A549 treated with CpdA at 1 μM for 4 hours (cell line): ENCODE measurements around the gene MEPE. TPM values are rescaled to one million over a fixed set of nuclear protein-coding genes. Genes with fewer than 3 reads are reported as not detected.

Experiments
- total RNA-seq: library from RNA; stranded (reverse); fragments of 200-300 nt; extraction: Qiagen RNA extraction; gene quantifications from 5 replicates; pipeline ENCODE4 v1.2.3, GENCODE V29; 2022; ENCODE audit warnings: low read depth

Gene MEPE
- not detected in 5 replicates for total RNA-seq

GRCh38 chr4:87832669-87833068 is at the start of gene MEPE:
TSS of gene MEPE (plus strand) at chr4:87832969. CDS start at chr4:87834715, 1,746 bp downstream.

GRCh38 chr4:87799301-87800113 is 33.3 kb upstream of the MEPE start, which contains the start of gene IBSP:
TSS of gene IBSP (plus strand) at chr4:87799554. CDS start at chr4:87802362, 2,808 bp downstream.

Other genes starting within 250 kb of the MEPE start
- gene DSPP, start 224.4 kb upstream of the MEPE start, total RNA-seq: not detected in 5 replicates
- gene DMP1, start 182.7 kb upstream of the MEPE start, total RNA-seq: not detected in 5 replicates
- gene IBSP, start 33.4 kb upstream of the MEPE start, total RNA-seq: not detected in 5 replicates
- gene SPP1, start 142.7 kb downstream of the MEPE start, total RNA-seq: 161 to 207 TPM (median 181 TPM) in 5 replicates
- gene PKD2, start 174.7 kb downstream of the MEPE start, total RNA-seq: 16.9 to 28.6 TPM (median 22.7 TPM) in 5 replicates